ENCODE results near the gene FAAH.

The FAAH gene

GRCh38 chr1:46401154-46401913, 7.2 kb downstream of the FAAH start:
- DNase-seq (ENCODE audit: low spot score), result no peak

DNA sequence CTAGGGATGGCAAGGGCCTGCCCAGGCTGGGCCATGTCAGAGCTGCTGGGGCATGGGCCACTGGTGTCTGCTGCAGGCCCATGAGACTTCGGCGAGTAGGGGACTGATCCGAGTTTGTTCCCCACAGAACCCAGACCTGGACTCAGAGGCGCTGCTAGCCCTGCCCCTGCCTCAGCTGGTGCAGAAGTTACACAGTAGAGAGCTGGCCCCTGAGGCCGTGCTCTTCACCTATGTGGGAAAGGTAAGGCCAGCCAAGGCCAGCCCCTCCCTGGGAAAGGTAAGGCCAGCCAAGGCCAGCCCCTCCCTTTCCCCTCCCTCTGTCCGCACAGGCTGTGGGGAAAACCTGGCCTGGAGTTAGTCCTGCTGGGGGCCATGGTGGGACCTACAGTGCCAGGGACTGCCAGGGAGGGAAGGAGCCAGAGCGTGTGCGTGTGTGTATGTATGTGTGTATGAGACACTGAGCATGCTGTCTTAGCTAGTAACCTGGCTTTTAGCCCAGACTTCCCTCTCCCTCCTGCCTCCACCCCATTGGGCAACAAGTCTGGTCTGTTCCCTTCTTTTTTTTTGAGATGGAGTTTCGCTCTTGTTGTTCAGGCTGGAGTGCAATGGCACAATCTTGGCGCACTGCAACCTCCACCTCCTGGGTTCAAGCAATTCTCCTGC, 8.0 kb downstream of the FAAH start:
- DNase-seq (ENCODE audit: low spot score), result no peak

DNA sequence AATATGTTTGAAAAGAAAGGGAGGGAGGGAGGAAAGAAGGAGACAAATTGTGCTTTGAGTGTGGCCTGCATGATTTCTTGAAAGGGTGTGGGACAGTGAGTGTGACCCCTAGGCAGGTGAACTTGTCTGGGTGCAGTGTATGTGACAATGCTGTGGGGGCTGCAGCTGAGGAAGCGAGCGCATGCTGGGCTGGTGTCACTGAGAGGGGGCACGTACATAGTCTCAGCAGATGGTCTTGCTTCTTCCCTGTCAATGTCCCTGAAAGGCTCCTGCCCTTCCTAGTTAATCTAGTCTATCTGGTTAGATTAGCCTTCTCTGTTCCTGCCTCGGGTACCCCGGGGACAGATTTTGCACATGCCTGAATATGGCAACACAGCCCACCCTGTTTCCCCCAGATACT, 9.8 kb downstream of the FAAH start:
- no peak for DNase-seq (ENCODE audit: low spot score)

DNA sequence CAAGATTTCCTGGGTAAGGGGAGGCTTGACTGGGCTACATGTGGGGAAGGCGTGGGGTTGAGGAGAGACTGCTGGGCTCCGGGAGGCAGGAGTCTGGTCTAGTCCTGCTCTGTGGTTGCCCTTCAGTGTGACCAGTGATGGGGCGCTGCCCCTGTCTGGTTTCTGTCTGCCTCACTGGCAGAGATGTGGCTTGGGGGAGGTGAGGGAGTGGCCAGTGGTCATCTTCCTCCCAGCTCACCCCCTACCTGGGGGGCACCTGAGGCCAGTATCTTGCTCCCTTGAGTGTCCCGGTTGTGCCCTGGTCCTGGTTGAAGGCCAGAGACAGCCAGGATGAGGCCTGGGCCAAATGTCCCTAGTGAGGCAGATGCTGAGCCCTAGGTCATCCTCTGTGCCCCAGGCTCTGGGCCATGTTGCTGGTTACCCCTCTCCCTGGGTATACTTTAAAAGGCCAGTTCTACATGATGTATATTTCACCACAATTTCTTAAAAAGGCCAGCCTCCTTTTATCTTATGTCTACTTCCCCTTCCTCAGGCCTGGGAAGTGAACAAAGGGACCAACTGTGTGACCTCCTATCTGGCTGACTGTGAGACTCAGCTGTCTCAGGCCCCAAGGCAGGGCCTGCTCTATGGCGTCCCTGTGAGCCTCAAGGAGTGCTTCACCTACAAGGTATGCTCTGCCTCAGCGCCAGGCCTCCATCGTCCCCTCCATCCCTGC, 10.5 kb downstream of the FAAH start:
- no peak for DNase-seq (ENCODE audit: low spot score)

- DNase-seq (ENCODE audit: low spot score), result no peak
Observed at GRCh38 chr1:46405197-46405555, 11.1 kb downstream of the FAAH start.

GRCh38 chr1:46405724-46406123, 11.6 kb downstream of the FAAH start:
- no peak for DNase-seq (ENCODE audit: low spot score)

GRCh38 chr1:46406881-46407608, 12.9 kb downstream of the FAAH start:
- DNase-seq (ENCODE audit: low spot score), result no peak

- no peak for DNase-seq (ENCODE audit: low spot score)
Observed at GRCh38 chr1:46407636-46408035, 13.5 kb downstream of the FAAH start.

DNA sequence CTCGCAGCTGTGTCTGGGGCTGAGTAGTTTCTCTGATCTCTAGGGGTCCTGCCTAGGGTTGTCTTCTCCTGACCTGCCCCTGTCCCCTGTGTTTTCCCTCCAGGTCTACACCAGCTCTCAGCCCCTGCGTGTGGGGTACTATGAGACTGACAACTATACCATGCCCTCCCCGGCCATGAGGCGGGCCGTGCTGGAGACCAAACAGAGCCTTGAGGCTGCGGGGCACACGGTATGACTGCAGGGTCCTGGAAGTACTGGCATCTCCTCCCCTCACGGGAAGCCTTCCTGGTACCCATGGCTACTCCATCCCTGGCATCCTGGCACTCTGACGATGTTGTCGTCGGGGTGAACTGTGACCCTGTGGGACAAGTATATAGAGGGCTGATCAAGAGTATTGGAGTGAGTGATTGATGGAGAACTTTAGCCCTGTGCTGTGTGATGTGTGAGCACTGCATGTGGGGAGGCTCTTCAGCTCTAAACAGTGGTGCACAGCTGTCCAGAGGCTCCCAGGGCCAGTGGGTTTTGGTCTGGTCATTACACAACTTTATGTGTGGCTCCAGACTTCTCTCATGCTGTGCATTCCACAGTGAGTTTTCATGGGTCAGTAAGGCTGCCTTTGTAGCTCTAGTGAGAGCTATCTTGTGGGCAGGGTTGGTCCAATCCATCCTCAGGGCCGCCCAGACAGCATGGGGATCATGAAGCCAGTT, 14.4 kb downstream of the FAAH start:
- DNase-seq (ENCODE audit: low spot score), result no peak

DNA sequence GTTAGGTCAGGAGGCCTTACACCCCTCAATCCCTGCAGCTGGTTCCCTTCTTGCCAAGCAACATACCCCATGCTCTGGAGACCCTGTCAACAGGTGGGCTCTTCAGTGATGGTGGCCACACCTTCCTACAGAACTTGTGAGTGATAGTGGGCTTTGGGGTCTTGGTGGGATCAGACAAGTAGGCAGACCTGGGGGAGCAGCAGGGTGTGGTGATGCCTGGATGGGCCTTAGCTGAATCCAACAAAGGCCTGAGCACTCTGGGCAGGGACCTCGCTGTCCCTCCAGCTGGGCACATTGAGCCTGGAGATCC, 14.9 kb downstream of the FAAH start:
- no peak for DNase-seq (ENCODE audit: low spot score)

- DNase-seq (ENCODE audit: low spot score), result no peak
Observed at GRCh38 chr1:46410156-46411009, 16.3 kb downstream of the FAAH start.

GRCh38 chr1:46411010-46411405, 16.9 kb downstream of the FAAH start:
- DNase-seq (ENCODE audit: low spot score), result no peak

- DNase-seq (ENCODE audit: low spot score), result no peak
Observed at GRCh38 chr1:46411601-46412341, 17.7 kb downstream of the FAAH start.

DNA sequence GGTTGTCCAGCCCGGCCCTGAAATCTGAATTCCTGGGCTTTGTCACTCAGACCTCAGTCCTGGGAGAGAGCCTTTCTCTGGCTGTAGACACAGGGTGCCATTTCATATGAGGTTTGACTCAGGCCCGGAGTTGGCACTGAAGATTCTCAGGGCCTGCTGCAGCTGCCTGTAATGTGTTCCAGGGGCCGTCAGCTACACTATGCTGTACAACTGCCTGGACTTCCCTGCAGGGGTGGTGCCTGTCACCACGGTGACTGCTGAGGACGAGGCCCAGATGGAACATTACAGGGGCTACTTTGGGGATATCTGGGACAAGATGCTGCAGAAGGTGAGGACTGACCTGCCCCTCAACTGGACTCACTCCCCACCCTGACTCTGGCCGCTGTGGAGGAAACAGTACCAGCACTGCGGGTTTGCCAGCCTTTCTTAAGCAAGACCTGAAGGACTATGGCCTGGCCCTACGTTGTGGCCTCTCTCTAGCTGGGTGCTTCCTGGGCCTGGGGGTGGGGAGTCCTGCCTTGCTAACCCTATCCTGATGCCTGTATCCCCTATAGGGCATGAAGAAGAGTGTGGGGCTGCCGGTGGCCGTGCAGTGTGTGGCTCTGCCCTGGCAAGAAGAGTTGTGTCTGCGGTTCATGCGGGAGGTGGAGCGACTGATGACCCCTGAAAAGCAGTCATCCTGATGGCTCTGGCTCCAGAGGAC, 18.9 kb downstream of the FAAH start:
- no peak for DNase-seq (ENCODE audit: low spot score)

- DNase-seq (ENCODE audit: low spot score), result peak; percentile 12
Observed at GRCh38 chr1:46413596-46413985, 19.5 kb downstream of the FAAH start.

- no peak for DNase-seq (ENCODE audit: low spot score)
Observed at GRCh38 chr1:46415514-46415913, 21.4 kb downstream of the FAAH start.

DNA sequence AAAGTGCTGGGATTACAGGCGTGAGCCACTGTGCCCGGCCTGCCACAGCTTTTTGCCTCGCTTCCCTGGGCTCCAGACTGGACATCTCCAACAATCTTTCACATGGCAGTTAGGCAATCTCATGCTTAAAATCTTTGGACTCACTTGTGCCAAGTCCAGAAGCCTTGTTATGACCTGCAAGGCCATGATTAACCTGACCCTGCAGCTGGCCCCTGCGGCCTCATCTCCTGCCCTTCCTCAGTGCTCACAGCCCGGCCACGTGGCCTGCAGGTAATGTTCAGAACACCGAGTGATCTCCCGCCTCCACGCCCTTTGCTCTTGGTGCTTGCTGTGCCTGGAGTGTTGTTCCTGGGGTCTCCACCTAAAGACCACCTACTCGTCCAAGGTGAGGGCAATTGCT, 24.9 kb downstream of the FAAH start:
- DNase-seq (ENCODE audit: low spot score), result no peak

DNA sequence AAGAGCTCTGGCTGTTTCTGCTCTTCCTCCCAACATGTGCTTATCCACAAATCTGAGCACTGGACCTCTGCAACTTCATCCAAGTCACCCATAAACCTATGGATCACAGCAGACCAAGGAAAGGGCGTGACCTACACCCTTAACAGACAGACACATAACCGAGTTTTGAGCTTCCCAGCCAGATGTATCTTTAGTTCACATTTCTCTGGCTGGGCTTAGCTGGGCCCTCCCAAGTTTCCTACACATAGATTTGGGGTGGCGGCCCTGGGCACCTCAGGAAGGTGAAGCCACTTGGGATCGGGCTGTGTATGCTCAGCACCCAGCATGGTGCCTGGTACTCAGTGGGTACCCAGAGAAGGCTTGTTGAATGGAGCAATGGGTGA, 26.4 kb downstream of the FAAH start:
- no peak for DNase-seq (ENCODE audit: low spot score)

DNA sequence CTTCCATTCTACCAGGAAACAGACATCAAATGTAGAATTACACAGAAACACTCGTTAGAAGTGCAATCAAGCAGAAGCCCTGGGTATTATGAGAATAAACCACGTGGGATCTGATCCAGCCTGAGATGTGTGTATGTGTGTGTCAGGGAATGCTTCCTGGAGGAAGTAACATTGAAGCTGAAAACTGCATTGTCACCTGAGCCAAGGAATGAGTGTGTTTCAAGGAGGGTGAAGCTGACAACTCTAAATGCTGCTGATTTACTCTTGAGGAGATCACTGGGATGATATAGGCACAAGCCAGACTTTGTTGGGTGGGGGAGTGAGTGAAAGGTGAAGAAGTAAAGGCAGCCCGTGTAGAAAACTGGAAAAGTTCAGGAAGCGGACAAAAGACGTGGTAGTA, 27.6 kb downstream of the FAAH start:
- no peak for DNase-seq (ENCODE audit: low spot score)
